Renal pelvis (tissue), 4 donors: ENCODE results near the gene PVALEF. TPM values are rescaled to one million over a fixed set of nuclear protein-coding genes. Genes with fewer than 3 reads are reported as not detected.
"Not testable (repeated sequence)": the region's sequence is repeated elsewhere in the genome, so short reads cannot be mapped to it uniquely, and the experiment has no call there.

Source experiments
- DNase-seq: peaks from one replicate; pipeline ENCODE4 v3.0.0-alpha.2; 2013
- polyA plus RNA-seq, 3 donors: library from polyadenylated mRNA; unstranded; fragments of 120-200 nt; gene quantifications; one replicate each; pipeline ENCODE4 v1.2.1, GENCODE V29; 2013; ENCODE audit not compliant: insufficient read length in 3 of 3

PVALEF gene
- polyA plus RNA-seq, 3 donors, result 0.09 to 0.90 (median 0.33) TPM

- DNase-seq, result no peak
These were observed 21.4 kb upstream of the PVALEF start for GRCh38 chr17:81143717-81144422.

- no peak for DNase-seq
These were observed 20.9 kb upstream of the PVALEF start for GRCh38 chr17:81144423-81144781.

- not testable (repeated sequence) for DNase-seq
These were observed 19.1 kb upstream of the PVALEF start for GRCh38 chr17:81146208-81146607.

GRCh38 chr17:81147701-81148100, 17.6 kb upstream of the PVALEF start:
- no peak for DNase-seq

- no peak for DNase-seq
These were observed 16.7 kb upstream of the PVALEF start for GRCh38 chr17:81148571-81148970.

- DNase-seq, result no peak
These were observed 16.2 kb upstream of the PVALEF start for GRCh38 chr17:81148986-81149533.

- DNase-seq, result no peak
These were observed 14.8 kb upstream of the PVALEF start for GRCh38 chr17:81150377-81151077.

- no peak for DNase-seq
These were observed 14.0 kb upstream of the PVALEF start for GRCh38 chr17:81151278-81151677.

GRCh38 chr17:81152288-81152828, 12.9 kb upstream of the PVALEF start:
- DNase-seq, result no peak

- DNase-seq, result no peak
These were observed 11.9 kb upstream of the PVALEF start for GRCh38 chr17:81153340-81153803.

- DNase-seq, result not testable (repeated sequence)
These were observed 11.3 kb upstream of the PVALEF start for GRCh38 chr17:81154016-81154415.

GRCh38 chr17:81154961-81155360, 10.3 kb upstream of the PVALEF start:
- no peak for DNase-seq

- DNase-seq, result no peak
These were observed 8.2 kb upstream of the PVALEF start for GRCh38 chr17:81156866-81157805.

- DNase-seq, result no peak
These were observed 7.2 kb upstream of the PVALEF start for GRCh38 chr17:81157848-81158687.

- DNase-seq, result no peak
These were observed 6.4 kb upstream of the PVALEF start for GRCh38 chr17:81158688-81159590.

- DNase-seq, result no peak
These were observed 5.6 kb upstream of the PVALEF start for GRCh38 chr17:81159611-81160265.

- no peak for DNase-seq
These were observed 5.0 kb upstream of the PVALEF start for GRCh38 chr17:81160306-81160705.

- DNase-seq, result no peak
These were observed 4.4 kb upstream of the PVALEF start for GRCh38 chr17:81160747-81161453.
